IMR-90 (cell line): ENCODE data around the gene TKFC. TPM values are rescaled to one million over a fixed set of nuclear protein-coding genes. Genes with fewer than 3 reads are reported as not detected.

Source experiments
- ATAC-seq: fragments of 200-7000 bp; cut with Tn5 transposase; 2 replicates; pipeline ENCODE4 v1.9.1; 2020; ENCODE audit warnings: low read depth, mild to moderate bottlenecking, moderate library complexity
- BruUV-seq: library from RNA; stranded (reverse); fragments of 400-500 nt; replicated peaks from 2 replicates; lab custom pipeline; 2021; lab: Mats Ljungman, UMichigan
- CTCF ChIA-PET: fragments of 300-600 bp; formaldehyde crosslinking; extraction: SDS; loops from one replicate; lab custom pipeline; 2021; ENCODE audit warnings: antibody characterized with exemption; lab: Yijun Ruan, JAX
- POLR2A ChIA-PET: fragments of 300-600 bp; sonication (Branson Sonifier 250); formaldehyde crosslinking; loops from one replicate; lab custom pipeline; 2022; ENCODE audit warnings: antibody characterized with exemption; ENCODE audit not compliant: unreplicated experiment; lab: Charles Lee
- DNase-seq: peaks from one replicate; pipeline ENCODE4 v3.0.0; 2013
- H2AFZ ChIP-seq: replicated peaks from 2 replicates; pipeline ENCODE3; 2013; ENCODE audit warnings: low read length, mild to moderate bottlenecking; ENCODE audit not compliant: poor library complexity
- H2AK5ac ChIP-seq: 2 replicates; pipeline ENCODE4 v1.6.1; 2013; ENCODE audit warnings: low read depth, low read length, inconsistent platforms
- H2AK9ac ChIP-seq: replicated peaks from 2 replicates; pipeline ENCODE3; 2013; ENCODE audit warnings: mild to moderate bottlenecking, low read depth, low read length, moderate library complexity; ENCODE audit not compliant: poor library complexity
- H2BK120ac ChIP-seq: 2 replicates; pipeline ENCODE4 v1.6.1; 2013; ENCODE audit warnings: low read depth, low read length, inconsistent platforms
- H2BK15ac ChIP-seq: 3 replicates; pipeline ENCODE4 v1.6.1; 2013; ENCODE audit warnings: low read depth, low read length, inconsistent platforms
- H2BK20ac ChIP-seq: 2 replicates; pipeline ENCODE4 v1.6.1; 2013; ENCODE audit warnings: low read depth, mild to moderate bottlenecking, inconsistent platforms, low read length, moderate library complexity
- H2BK5ac ChIP-seq: 2 replicates; pipeline ENCODE4 v1.6.1; 2013; ENCODE audit warnings: mild to moderate bottlenecking, low read depth, low read length, inconsistent platforms; ENCODE audit not compliant: poor library complexity, severe bottlenecking
- H3K14ac ChIP-seq: replicated peaks from 2 replicates; pipeline ENCODE4 v1.6.1; 2013; ENCODE audit warnings: low read depth, low read length, inconsistent platforms
- H3K18ac ChIP-seq: 2 replicates; pipeline ENCODE4 v1.6.1; 2013; ENCODE audit warnings: low read depth, low read length, control low read depth
- H3K23ac ChIP-seq: 2 replicates; pipeline ENCODE4 v1.6.1; 2013; ENCODE audit warnings: low read depth, low read length, inconsistent platforms
- H3K27ac ChIP-seq: 2 replicates; pipeline ENCODE4 v1.5.1; 2013; ENCODE audit warnings: mild to moderate bottlenecking, control low read depth, low read length; ENCODE audit not compliant: insufficient read depth
- H3K27me3 ChIP-seq: 2 replicates; pipeline ENCODE4 v1.6.1; 2013; ENCODE audit warnings: low read length; ENCODE audit not compliant: control insufficient read depth, insufficient read depth
- H3K36me3 ChIP-seq: 2 replicates; pipeline ENCODE4 v1.6.1; 2013; ENCODE audit warnings: low read length, mixed read lengths; ENCODE audit not compliant: control insufficient read depth, insufficient read depth
- H3K4ac ChIP-seq: 2 replicates; pipeline ENCODE4 v1.6.1; 2013; ENCODE audit warnings: low read depth, low read length, inconsistent platforms
- H3K4me1 ChIP-seq: 2 replicates; pipeline ENCODE4 v1.6.1; 2013; ENCODE audit warnings: low read length, mixed read lengths; ENCODE audit not compliant: control insufficient read depth, insufficient read depth
- H3K4me2 ChIP-seq: 2 replicates; pipeline ENCODE4 v1.6.1; 2013; ENCODE audit warnings: low read depth, mild to moderate bottlenecking, control low read depth, low read length, moderate library complexity
- H3K4me3 ChIP-seq: 2 replicates; pipeline ENCODE4 v1.5.1; 2013; ENCODE audit warnings: low read depth, mild to moderate bottlenecking, control low read depth, low read length, moderate library complexity; ENCODE audit not compliant: insufficient read depth
- H3K56ac ChIP-seq: 2 replicates; pipeline ENCODE4 v1.6.1; 2013; ENCODE audit warnings: low read length, inconsistent platforms; ENCODE audit not compliant: insufficient read depth; ENCODE audit errors: extremely low read depth
- H3K79me1 ChIP-seq, 2 experiments: 2 replicates each; pipeline ENCODE4 v1.6.1; 2013; ENCODE audit warnings: low read length in 2 of 2, inconsistent platforms in 1 of 2, low read depth in 1 of 2
- H3K9ac ChIP-seq: 2 replicates; pipeline ENCODE4 v1.6.1; 2013; ENCODE audit warnings: low read depth, low read length, control low read depth
- H3K9me1 ChIP-seq: 2 replicates; pipeline ENCODE4 v1.6.1; 2013; ENCODE audit warnings: low read length, inconsistent platforms; ENCODE audit not compliant: insufficient read depth
- H3K9me3 ChIP-seq: 2 replicates; pipeline ENCODE4 v1.6.1; 2013; ENCODE audit warnings: low read length; ENCODE audit not compliant: control insufficient read depth, insufficient read depth
- H4K20me1 ChIP-seq: 2 replicates; pipeline ENCODE4 v1.6.1; 2013; ENCODE audit warnings: low read length, inconsistent platforms; ENCODE audit not compliant: insufficient read depth
- H4K5ac ChIP-seq: 2 replicates; pipeline ENCODE4 v1.6.1; 2013; ENCODE audit warnings: mild to moderate bottlenecking, low read depth, low read length, control low read depth
- H4K8ac ChIP-seq, 2 experiments: 2 replicates each; pipeline ENCODE4 v1.6.1; 2013; ENCODE audit warnings: low read depth in 2 of 2, low read length in 2 of 2, control low read depth in 1 of 2, inconsistent platforms in 1 of 2
- H4K91ac ChIP-seq: 2 replicates; pipeline ENCODE4 v1.6.1; 2013; ENCODE audit warnings: low read depth, low read length, inconsistent platforms; ENCODE audit not compliant: insufficient read depth
- BHLHE40 ChIP-seq: fragments of 150-350 bp; IDR thresholded peaks from 2 replicates; pipeline ENCODE4 v1.6.1; 2016; ENCODE audit warnings: mild to moderate bottlenecking, low read depth, low read length
- CEBPB ChIP-seq: IDR thresholded peaks from 2 replicates; pipeline ENCODE4 v1.6.1; 2012; ENCODE audit warnings: low read depth, low read length, improper control_type of control experiment
- FOS ChIP-seq: fragments of 150-350 bp; IDR thresholded peaks from 2 replicates; pipeline ENCODE4 v1.6.1; 2016; ENCODE audit warnings: low read depth, low read length
- RCOR1 ChIP-seq: IDR thresholded peaks from 2 replicates; pipeline ENCODE4 v1.6.1; 2012; ENCODE audit warnings: mild to moderate bottlenecking, low read length, improper control_type of control experiment; ENCODE audit not compliant: insufficient replicate concordance
- RFX5 ChIP-seq: IDR thresholded peaks from 2 replicates; pipeline ENCODE4 v1.8.0; 2012; ENCODE audit warnings: low read depth, mild to moderate bottlenecking, low read length, moderate library complexity
- SMC3 ChIP-seq: fragments of 150-350 bp; IDR thresholded peaks from 2 replicates; pipeline ENCODE4 v1.6.1; 2016; ENCODE audit warnings: low read depth, mild to moderate bottlenecking, antibody characterized with exemption, low read length, moderate library complexity
- WGBS, 2 experiments: methylation state at CpG; one replicate each; pipeline versions ENCODE4 v1.1.5 to v1.1.7; 2013; ENCODE audit warnings: missing lambda C conversion rate in 2 of 2; ENCODE audit not compliant: insufficient read length in 1 of 2; ENCODE audit errors: extremely low coverage in 2 of 2; 5-methylcytosine and 5-hydroxymethylcytosine counted together
- dilution Hi-C: fragments of 300-500 bp; cut with HindIII; formaldehyde crosslinking; loops from one replicate; pipeline ENCODE4 v1.14.3; 2018; ENCODE audit warnings: low sequenced_read_pairs; ENCODE audit not compliant: unreplicated experiment
- in situ Hi-C: fragments of 300-500 bp; cut with MboI; formaldehyde crosslinking; loops from 3 replicates; pipeline ENCODE4 v1.14.3; 2019; ENCODE audit warnings: low sequenced_read_pairs, inconsistent platforms, mixed read lengths
- intact Hi-C: fragments of 100-400 bp; cut with micrococcal nuclease; formaldehyde crosslinking; loops from 2 replicates; pipeline ENCODE4 v1.10.0; 2022
- polyA plus RNA-seq, 3 experiments: library from polyadenylated mRNA; depleted of rRNA; stranded (reverse); fragments of >200 nt; gene quantifications; 2 replicates each; pipeline ENCODE4 v1.2.3, GENCODE V29; 2012; ENCODE audit warnings: low replicate concordance in 1 of 3
- total RNA-seq: library from RNA; depleted of rRNA; stranded (reverse); fragments of >200 nt; gene quantifications from 2 replicates; pipeline ENCODE4 v1.2.3, GENCODE V29; 2012
- TF ChIP-seq, protein P1 (sequence below): fragments of 150-350 bp; IDR thresholded peaks from 2 replicates; pipeline ENCODE4 v1.6.1; 2017; ENCODE audit warnings: mild to moderate bottlenecking, antibody characterized with exemption, low read length, low read depth
- TF ChIP-seq, protein P2 (sequence below): fragments of 150-350 bp; IDR thresholded peaks from 2 replicates; pipeline ENCODE4 v1.6.1; 2016; ENCODE audit warnings: low read depth, mild to moderate bottlenecking, low read length, moderate library complexity, borderline replicate concordance
- TF ChIP-seq, protein P3 (sequence below): conservative IDR thresholded peaks from 2 replicates; pipeline ENCODE4 v1.5.1; 2012; ENCODE audit warnings: mild to moderate bottlenecking, low read depth, low read length, improper control_type of control experiment

TKFC gene
- total and polyA plus RNA-seq, 2 of the 4 experiments (the other 2 are of a cell fraction), result 10.4 to 30.8 TPM

DNA sequence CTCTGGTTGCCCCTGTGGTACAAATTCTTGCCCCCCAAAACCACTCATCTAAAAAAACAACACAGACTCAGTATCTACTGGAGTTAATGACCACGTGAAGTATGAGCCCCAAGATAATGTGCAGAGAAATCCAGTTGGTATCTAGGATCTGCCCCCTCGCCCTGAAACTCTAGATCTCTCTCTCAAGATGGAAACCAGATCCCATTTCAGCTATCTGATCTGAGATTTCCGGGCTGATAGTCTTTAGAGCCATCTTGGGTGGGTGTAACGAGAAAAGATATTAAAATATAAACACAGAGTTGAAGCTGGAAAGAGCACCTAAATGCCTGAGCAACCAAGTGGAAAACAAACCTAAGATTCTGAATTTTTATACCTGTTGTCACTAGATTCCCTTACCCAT is 23.9 kb upstream of the TKFC start:
- no peaks in the 10 kb centered on the region for H3K4me1 ChIP-seq
- ATAC-seq (no peak), DNase-seq (no peak)
- H3K14ac ChIP-seq, result no peak overlapping the region
- intact Hi-C loops, result no loop called here
- dilution Hi-C loops, result no loop called here
- no peak overlapping the region for H4K5ac ChIP-seq
- no peak overlapping the region for H2BK15ac ChIP-seq
- H4K8ac ChIP-seq, result no peak overlapping the region
- TF ChIP-seq, protein P1, sequence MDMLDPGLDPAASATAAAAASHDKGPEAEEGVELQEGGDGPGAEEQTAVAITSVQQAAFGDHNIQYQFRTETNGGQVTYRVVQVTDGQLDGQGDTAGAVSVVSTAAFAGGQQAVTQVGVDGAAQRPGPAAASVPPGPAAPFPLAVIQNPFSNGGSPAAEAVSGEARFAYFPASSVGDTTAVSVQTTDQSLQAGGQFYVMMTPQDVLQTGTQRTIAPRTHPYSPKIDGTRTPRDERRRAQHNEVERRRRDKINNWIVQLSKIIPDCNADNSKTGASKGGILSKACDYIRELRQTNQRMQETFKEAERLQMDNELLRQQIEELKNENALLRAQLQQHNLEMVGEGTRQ, result no peak
- TF ChIP-seq, protein P2, sequence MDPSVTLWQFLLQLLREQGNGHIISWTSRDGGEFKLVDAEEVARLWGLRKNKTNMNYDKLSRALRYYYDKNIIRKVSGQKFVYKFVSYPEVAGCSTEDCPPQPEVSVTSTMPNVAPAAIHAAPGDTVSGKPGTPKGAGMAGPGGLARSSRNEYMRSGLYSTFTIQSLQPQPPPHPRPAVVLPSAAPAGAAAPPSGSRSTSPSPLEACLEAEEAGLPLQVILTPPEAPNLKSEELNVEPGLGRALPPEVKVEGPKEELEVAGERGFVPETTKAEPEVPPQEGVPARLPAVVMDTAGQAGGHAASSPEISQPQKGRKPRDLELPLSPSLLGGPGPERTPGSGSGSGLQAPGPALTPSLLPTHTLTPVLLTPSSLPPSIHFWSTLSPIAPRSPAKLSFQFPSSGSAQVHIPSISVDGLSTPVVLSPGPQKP, result no peak
- TF ChIP-seq SMC3 (no peak), CEBPB (no peak), BHLHE40 (no peak), RFX5 (no peak), FOS (no peak), RCOR1 (no peak)
- TF ChIP-seq, protein P3, sequence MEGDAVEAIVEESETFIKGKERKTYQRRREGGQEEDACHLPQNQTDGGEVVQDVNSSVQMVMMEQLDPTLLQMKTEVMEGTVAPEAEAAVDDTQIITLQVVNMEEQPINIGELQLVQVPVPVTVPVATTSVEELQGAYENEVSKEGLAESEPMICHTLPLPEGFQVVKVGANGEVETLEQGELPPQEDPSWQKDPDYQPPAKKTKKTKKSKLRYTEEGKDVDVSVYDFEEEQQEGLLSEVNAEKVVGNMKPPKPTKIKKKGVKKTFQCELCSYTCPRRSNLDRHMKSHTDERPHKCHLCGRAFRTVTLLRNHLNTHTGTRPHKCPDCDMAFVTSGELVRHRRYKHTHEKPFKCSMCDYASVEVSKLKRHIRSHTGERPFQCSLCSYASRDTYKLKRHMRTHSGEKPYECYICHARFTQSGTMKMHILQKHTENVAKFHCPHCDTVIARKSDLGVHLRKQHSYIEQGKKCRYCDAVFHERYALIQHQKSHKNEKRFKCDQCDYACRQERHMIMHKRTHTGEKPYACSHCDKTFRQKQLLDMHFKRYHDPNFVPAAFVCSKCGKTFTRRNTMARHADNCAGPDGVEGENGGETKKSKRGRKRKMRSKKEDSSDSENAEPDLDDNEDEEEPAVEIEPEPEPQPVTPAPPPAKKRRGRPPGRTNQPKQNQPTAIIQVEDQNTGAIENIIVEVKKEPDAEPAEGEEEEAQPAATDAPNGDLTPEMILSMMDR, result no peak
- H2AFZ ChIP-seq, result no peak overlapping the region
- H3K4ac ChIP-seq, result no peak overlapping the region
- no peak overlapping the region for H4K91ac ChIP-seq
- ChIA-PET CTCF (interaction anchor here (1.2 kb wide), 1 partner anchor 83 kb away, joined by 3 read pairs; no protein-coding TSS in a partner anchor), POLR2A (no interaction called here)
- H2BK20ac ChIP-seq, result no peak overlapping the region
- H3K18ac ChIP-seq, result no peak overlapping the region
- no peak overlapping the region for H2AK9ac ChIP-seq
- no CpG with 5 or more reads among the region's 4 CpGs for WGBS, 2 experiments
- H4K20me1 ChIP-seq, result peaks cover 25% of the 10 kb centered on the region
- H3K79me1 ChIP-seq, result peaks cover 21 to 36% of the 10 kb centered on the region in 2 experiments
- no peak overlapping the region for H3K4me2 ChIP-seq
- H2BK120ac ChIP-seq, result no peak overlapping the region
- no peak overlapping the region for H3K9ac ChIP-seq
- H2BK5ac ChIP-seq, result no peak overlapping the region
- in situ Hi-C loops, result loop anchor here (25.0 kb wide), 1 partner anchor 1697 kb away; the partner anchor contains the start of gene OSBP
- H3K4me3 ChIP-seq, result no peak overlapping the region
- no peak overlapping the region for H3K56ac ChIP-seq
- no peak overlapping the region for H3K23ac ChIP-seq
- H3K27me3 ChIP-seq, result no peaks in the 10 kb centered on the region
- H3K27ac ChIP-seq, result no peak overlapping the region
- no peaks in the 10 kb centered on the region for H3K9me3 ChIP-seq
- no TSS peak for BruUV-seq
- no peaks in the 10 kb centered on the region; the same call in 1 of the 2 replicates for H3K9me1 ChIP-seq
- H3K36me3 ChIP-seq, result peaks cover 79% of the 10 kb centered on the region
- no peak overlapping the region for H2AK5ac ChIP-seq
